SU-DHL-6 (cell line): ENCODE measurements around the gene FAM47E.

Source experiments
- CTCF ChIP-seq: fragments of 200-600 bp; sonication (generic); IDR thresholded peaks from one replicate; pipeline ENCODE4 v1.5.1; 2017; ENCODE audit warnings: antibody characterized with exemption, mild to moderate bottlenecking, low read length, moderate library complexity; ENCODE audit not compliant: insufficient read depth, poor library complexity, severe bottlenecking
- EZH2phosphoT487 ChIP-seq: fragments of 200-600 bp; sonication (generic), shearing (Covaris generic); conservative IDR thresholded peaks from 2 replicates; pipeline ENCODE4 v1.6.1; 2018; ENCODE audit warnings: mild to moderate bottlenecking, antibody characterized with exemption, low read length, moderate library complexity, mixed read lengths

- TF ChIP-seq EZH2phosphoT487 (no peak), CTCF (no peak)
Measured at GRCh38 chr4:76233083-76233482, 18.4 kb upstream of the FAM47E start.
